GM19397 (cell line): ENCODE results near the gene DPH7.
"Not testable (repeated sequence)": the region's sequence is repeated elsewhere in the genome, so short reads cannot be mapped to it uniquely, and the experiment has no call there.

Source experiments
- ATAC-seq: cut with Tn5 transposase; IDR thresholded peaks from one replicate; pipeline ENCODE4 v1.9.1; 2021; ENCODE audit warnings: mild to moderate bottlenecking, moderate library complexity; ENCODE audit not compliant: unreplicated experiment

Gene DPH7

GRCh38 chr9:137521405-137521985, 57.2 kb downstream of the DPH7 start:
- ATAC-seq = no peak

GRCh38 chr9:137520614-137521404, 57.9 kb downstream of the DPH7 start:
- no peak for ATAC-seq

DNA sequence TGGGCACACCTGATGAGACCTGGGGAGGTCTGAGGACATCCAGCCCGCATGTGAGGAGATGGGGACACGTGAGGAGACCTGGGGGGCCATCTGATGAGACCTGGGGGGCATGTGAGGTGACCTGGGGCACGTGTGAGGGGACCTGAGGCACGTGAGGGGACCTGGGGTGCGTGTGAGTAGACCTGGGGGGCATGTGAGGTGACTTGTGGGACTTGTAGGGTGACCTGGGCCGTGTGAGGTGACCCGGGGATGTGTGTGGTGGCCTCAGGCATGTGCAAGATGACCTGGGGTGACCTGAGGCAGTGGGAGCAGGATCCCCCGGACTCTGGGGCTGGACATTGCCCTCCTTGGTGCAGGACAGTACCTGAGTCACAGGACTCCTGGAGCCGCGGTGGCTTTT, 59.2 kb downstream of the DPH7 start:
- no peak for ATAC-seq

DNA sequence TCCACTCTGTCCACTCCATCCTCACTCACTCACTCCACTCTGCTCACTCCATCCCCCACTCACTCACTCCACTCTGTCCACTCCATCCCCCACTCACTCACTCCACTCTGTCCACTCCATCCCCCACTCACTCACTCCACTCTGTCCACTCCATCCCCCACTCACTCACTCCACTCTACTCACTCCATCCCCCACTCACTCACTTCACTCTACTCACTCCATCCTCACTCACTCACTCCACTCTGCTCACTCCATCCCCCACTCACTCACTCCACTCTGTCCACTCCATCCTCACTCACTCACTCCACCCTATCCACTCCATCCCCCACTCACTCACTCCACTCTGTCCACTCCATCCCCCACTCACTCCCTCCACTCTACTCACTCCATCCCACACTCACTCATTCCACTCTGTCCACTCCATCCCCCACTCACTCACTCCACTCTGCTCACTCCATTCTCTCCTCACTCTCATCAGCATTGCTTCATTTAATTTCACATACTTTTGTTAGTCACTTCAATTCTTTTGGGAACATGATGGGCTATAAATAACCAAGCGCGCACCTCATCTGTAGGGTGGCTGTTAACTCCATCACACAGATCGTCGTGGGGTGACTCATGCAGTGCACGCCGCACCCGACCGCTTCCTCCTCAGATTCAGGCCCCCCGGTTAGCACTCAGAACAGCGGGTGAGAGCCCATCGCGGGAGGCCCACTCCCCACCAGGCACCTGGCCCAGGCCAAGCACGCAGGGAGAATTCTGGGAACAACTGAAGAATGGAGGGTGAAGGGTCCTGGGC, 59.9 kb downstream of the DPH7 start:
- ATAC-seq = not testable (repeated sequence)

- no peak for ATAC-seq
These were observed 62.4 kb downstream of the DPH7 start for GRCh38 chr9:137516144-137516917.

GRCh38 chr9:137515338-137515724, 63.4 kb downstream of the DPH7 start:
- no peak for ATAC-seq

- no peak for ATAC-seq
These were observed 63.9 kb downstream of the DPH7 start for GRCh38 chr9:137514691-137515337.

- not testable (repeated sequence) for ATAC-seq
These were observed 64.7 kb downstream of the DPH7 start for GRCh38 chr9:137513801-137514570.

DNA sequence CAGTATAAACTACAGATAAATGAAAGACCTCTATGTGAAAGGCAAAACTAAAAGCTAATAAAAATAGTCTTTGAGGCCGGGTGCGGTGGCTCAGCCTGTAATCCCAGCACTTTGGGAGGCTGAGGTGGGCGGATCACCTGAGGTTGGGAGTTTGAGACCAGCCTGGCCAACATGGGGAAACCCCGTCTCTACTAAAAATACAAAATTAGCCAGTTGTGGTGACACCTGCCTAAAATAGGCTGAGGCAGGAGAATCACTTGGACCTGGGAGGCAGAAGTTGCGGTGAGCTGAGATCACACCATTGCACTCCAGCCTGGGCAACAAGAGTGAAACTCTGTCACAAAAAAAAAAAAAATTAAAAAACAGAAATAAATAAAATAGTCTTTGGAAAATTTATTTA, 65.6 kb downstream of the DPH7 start:
- not testable (repeated sequence) for ATAC-seq

- ATAC-seq = no peak
These were observed 66.8 kb downstream of the DPH7 start for GRCh38 chr9:137511758-137512463.

GRCh38 chr9:137511126-137511525, 67.6 kb downstream of the DPH7 start:
- not testable (repeated sequence) for ATAC-seq

DNA sequence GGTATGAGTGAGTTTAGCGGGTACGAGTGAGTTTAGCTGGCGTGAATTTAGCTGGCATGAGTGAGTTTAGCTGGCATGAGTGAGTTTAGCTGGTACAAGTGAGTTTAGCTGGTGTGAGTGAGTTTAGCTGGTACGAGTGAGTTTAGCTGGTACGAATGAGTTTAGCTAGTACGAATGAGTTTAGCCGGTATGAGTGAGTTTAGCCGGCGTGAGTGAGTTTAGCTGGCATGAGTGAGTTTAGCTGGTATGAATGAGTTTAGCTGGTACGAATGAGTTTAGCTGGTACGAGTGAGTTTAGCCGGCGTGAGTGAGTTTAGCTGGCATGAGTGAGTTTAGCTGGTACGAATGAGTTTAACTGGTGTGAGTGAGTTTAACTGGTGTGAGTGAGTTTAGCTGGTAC, 69.5 kb downstream of the DPH7 start:
- ATAC-seq = no peak

GRCh38 chr9:137506702-137507171, 72.0 kb downstream of the DPH7 start:
- ATAC-seq = no peak

- ATAC-seq = no peak
These were observed 72.5 kb downstream of the DPH7 start for GRCh38 chr9:137506274-137506673.

DNA sequence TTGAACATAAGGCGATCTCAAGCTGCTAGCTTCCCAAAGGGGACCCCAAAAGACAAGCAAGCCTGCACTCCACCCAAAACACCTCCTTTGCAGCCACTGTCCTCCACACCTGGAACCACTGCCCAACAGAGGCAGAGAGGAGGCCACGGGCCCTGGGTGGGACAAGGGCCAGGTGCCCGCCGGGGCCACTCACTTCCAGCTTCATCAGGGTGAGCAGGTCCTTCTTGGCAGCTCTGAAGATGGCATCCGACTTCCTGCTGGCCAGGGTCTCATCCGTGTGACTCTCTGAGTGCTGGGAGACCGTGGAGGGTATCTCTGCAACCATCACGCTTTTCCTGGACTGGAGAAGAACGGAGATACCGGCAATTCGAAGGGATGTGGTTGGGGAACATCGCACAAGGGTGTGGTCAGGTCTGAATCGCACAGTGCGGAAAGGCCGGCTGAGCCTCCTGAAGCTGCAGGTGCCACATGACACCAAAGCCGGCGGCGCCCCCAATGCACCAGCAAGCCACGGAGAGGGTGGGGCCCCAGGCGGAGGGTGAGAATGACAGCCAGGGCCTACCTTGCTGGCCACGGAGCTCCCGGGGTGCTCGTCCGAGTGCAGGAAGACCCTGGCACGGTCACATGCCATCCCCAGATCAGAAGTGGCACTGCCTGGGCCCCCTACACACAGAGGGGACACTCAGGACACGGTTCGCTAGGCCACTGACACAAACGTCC, 73.1 kb downstream of the DPH7 start:
- ATAC-seq = no peak
